Prostate gland (tissue), 2 donors: ENCODE data around the gene ABCC9. TPM values are rescaled to one million over a fixed set of nuclear protein-coding genes. Genes with fewer than 3 reads are reported as not detected.

Source experiments
- DNase-seq: peaks from one replicate; pipeline ENCODE4 v3.0.0-alpha.2; 2019; ENCODE audit warnings: low spot score
- H3K27ac ChIP-seq, 2 donors: fragments of 200-600 bp; sonication (generic); 2 replicates each; pipeline ENCODE4 v1.5.1; 2017 to 2019
- H3K27me3 ChIP-seq: fragments of 200-600 bp; sonication (generic); replicated peaks from 2 replicates; pipeline ENCODE4 v1.5.1; 2019; ENCODE audit not compliant: insufficient read depth
- H3K36me3 ChIP-seq, 2 donors: fragments of 200-600 bp; sonication (generic); 1 replicate in 1 of 2; 2 replicates in 1 of 2; pipeline versions ENCODE4 v1.5.1 to v1.8.1; 2017 to 2019
- H3K4me1 ChIP-seq: fragments of 200-600 bp; sonication (generic); replicated peaks from 2 replicates; pipeline ENCODE4 v1.5.1; 2019
- H3K4me3 ChIP-seq, 2 donors: fragments of 200-600 bp; sonication (generic); 2 replicates each; pipeline ENCODE4 v1.5.1; 2017 to 2019
- H3K9me3 ChIP-seq: fragments of 200-600 bp; sonication (generic); 2 replicates; pipeline ENCODE4 v1.5.1; 2017
- CTCF ChIP-seq, 4 experiments: fragments of 200-600 bp in 2 of 4; fragments of 450-650 bp in 2 of 4; sonication (generic) in 2 of 4; IDR thresholded peaks; 1 replicate in 3 of 4; 2 replicates in 1 of 4; pipeline ENCODE4 v1.5.1; 2016 to 2019; ENCODE audit warnings: antibody characterized with exemption in 4 of 4, mild to moderate bottlenecking in 2 of 4, moderate library complexity in 2 of 4
- POLR2A ChIP-seq: fragments of 450-650 bp; IDR thresholded peaks from one replicate; pipeline ENCODE4 v1.6.1; 2016; ENCODE audit warnings: antibody characterized with exemption, mild to moderate bottlenecking
- POLR2AphosphoS5 ChIP-seq: sonication (generic); formaldehyde crosslinking; IDR thresholded peaks from one replicate; pipeline ENCODE4 v1.6.1; 2017; ENCODE audit warnings: antibody characterized with exemption
- WGBS: methylation state at CpG from one replicate; pipeline ENCODE4 v1.1.5; 2018; 5-methylcytosine and 5-hydroxymethylcytosine counted together
- intact Hi-C: fragments of 100-400 bp; cut with DNase I; formaldehyde crosslinking; loops from one replicate; pipeline ENCODE4 v1.14.2; 2022
- total RNA-seq, 2 donors: library from RNA; depleted of rRNA; stranded (reverse); fragments of >200 nt; gene quantifications; one replicate each; pipeline ENCODE4 v1.1.0, GENCODE V29; 2016

ABCC9 gene
- total RNA-seq, 2 donors from 2014 or later, result 6.1 to 10.5 TPM

- 88% methylated on average over 1 of the region's 1 CpG for whole genome bisulfite sequencing
- H3K27ac ChIP-seq, result no peak overlapping the region
- DNase-seq, result no peak
- no peaks in the 10 kb centered on the region for H3K27me3 ChIP-seq
- H3K36me3 ChIP-seq, result no peaks in the 10 kb centered on the region
- intact Hi-C loops, result no loop called here
- H3K4me3 ChIP-seq, result no peak overlapping the region
- no peaks in the 10 kb centered on the region for H3K9me3 ChIP-seq
- TF ChIP-seq CTCF (IDR thresholded peaks at IDR 0.05), result no peak
- TF ChIP-seq POLR2AphosphoS5, result no peak
- no peak for TF ChIP-seq POLR2A
- H3K4me1 ChIP-seq, result no peaks in the 10 kb centered on the region
Measured at GRCh38 chr12:21950649-21951048, 9.4 kb upstream of the ABCC9 start.

GRCh38 chr12:21949036-21949435 lies 7.8 kb upstream of the ABCC9 start:
- H3K27me3 ChIP-seq, result no peaks in the 10 kb centered on the region
- WGBS, result 8% methylated on average over 1 of the region's 1 CpG
- H3K4me1 ChIP-seq, result no peaks in the 10 kb centered on the region
- TF ChIP-seq POLR2AphosphoS5 (no peak), CTCF (IDR thresholded peaks at IDR 0.05) (no peak), POLR2A (no peak)
- DNase-seq, result no peak
- no peak overlapping the region for H3K4me3 ChIP-seq
- intact Hi-C loops, result no loop called here
- H3K27ac ChIP-seq, result no peak overlapping the region
- H3K36me3 ChIP-seq, result no peaks in the 10 kb centered on the region
- no peaks in the 10 kb centered on the region for H3K9me3 ChIP-seq

- Histone ChIP-seq H3K36me3 (no peaks in the 10 kb centered on the region), H3K4me3 (no peak overlapping the region), H3K27me3 (no peaks in the 10 kb centered on the region), H3K27ac (no peak overlapping the region), H3K9me3 (no peaks in the 10 kb centered on the region), H3K4me1 (no peaks in the 10 kb centered on the region)
- intact Hi-C loops, result no loop called here
- no peak for DNase-seq
- TF ChIP-seq POLR2A (no peak), POLR2AphosphoS5 (no peak), CTCF (IDR thresholded peaks at IDR 0.05) (no peak)
Measured at GRCh38 chr12:21946983-21947382, 5.8 kb upstream of the ABCC9 start.

- 94% methylated on average over 4 of the region's 4 CpGs for WGBS
- TF ChIP-seq POLR2AphosphoS5 (no peak), POLR2A (no peak), CTCF (IDR thresholded peaks at IDR 0.05) (no peak)
- DNase-seq, result no peak
- Histone ChIP-seq H3K36me3 (no peaks in the 10 kb centered on the region), H3K27ac (no peak overlapping the region), H3K4me3 (no peak overlapping the region), H3K27me3 (no peaks in the 10 kb centered on the region), H3K4me1 (no peaks in the 10 kb centered on the region), H3K9me3 (no peaks in the 10 kb centered on the region)
- intact Hi-C loops, result no loop called here
Measured at GRCh38 chr12:21945002-21945401, 3.8 kb upstream of the ABCC9 start.

GRCh38 chr12:21942377-21942703 lies 1.1 kb upstream of the ABCC9 start:
- DNase-seq, result no peak
- Histone ChIP-seq H3K4me3 (peak overlapping the region; percentile 28 to 31), H3K9me3 (no peaks in the 10 kb centered on the region), H3K27ac (peak overlapping the region; percentile 69 to 76), H3K36me3 (no peaks in the 10 kb centered on the region), H3K27me3 (no peaks in the 10 kb centered on the region), H3K4me1 (no peaks in the 10 kb centered on the region)
- TF ChIP-seq CTCF (IDR thresholded peaks at IDR 0.05), result no peak
- no peak for TF ChIP-seq POLR2A
- TF ChIP-seq POLR2AphosphoS5, result no peak
- intact Hi-C loops, result loop anchor here (5.0 kb wide), 1 partner anchor 50 kb away; no protein-coding TSS in a partner anchor
- 36% methylated on average over 11 of the region's 11 CpGs for WGBS
